HG02938 (cell line): ENCODE results near the gene ERI3.

ENCODE experiments used
- ATAC-seq: cut with Tn5 transposase; IDR thresholded peaks from one replicate; pipeline ENCODE4 v1.9.1; 2021; ENCODE audit warnings: mild to moderate bottlenecking, moderate library complexity; ENCODE audit not compliant: unreplicated experiment

The ERI3 gene

DNA sequence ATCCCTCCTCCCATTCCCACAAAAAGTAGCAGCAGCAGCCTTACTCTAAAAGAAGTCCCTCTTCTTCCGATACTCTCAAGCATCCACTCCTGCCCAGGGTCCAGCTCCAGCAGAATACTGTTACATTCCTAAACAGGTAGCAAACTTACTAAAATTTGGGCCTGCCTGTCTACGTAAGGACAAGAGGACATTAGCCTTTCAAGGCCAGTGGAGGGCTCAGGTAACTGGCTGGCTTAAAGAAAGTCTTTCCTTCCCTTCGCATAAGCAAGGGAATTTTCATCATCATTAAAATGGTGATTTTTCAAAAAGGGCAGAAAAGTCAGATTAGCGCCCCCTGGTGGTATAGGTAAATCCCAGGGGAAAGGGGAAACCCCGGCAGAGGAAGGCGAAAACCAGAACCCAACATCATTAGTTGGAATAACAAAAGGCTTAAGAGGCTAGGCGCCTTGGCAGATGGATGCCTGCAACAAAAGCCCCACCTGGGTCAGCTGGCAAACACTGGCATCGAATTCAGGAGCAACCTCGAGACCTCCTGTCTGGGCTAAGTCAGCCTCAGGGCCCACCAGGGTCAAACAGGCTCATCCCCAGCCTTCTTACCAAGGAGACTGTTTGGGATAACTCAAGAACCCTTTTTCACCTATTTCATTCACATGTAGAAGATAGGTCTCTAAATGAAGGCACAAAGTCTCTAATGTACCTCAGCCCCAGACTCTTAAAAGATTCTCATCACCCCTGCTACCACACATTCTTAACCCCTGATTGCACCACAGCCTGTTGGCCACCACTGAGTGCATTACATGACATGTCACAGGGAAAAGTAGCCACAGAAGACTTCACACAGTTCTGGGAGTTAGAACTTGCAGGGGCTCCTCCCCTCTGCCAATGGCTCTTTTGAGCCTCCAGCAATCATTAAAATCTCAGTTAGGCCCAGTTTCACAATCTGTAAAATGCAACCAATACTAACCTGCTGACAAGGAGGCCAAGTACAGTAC is 36.7 kb downstream of the ERI3 start:
- no peak for ATAC-seq

- ATAC-seq, result no peak
Measured at GRCh38 chr1:44316231-44316759, 38.8 kb downstream of the ERI3 start.

- ATAC-seq, result no peak
Measured at GRCh38 chr1:44315521-44315920, 39.5 kb downstream of the ERI3 start.

- ATAC-seq, result no peak
Measured at GRCh38 chr1:44314452-44314851, 40.6 kb downstream of the ERI3 start.

GRCh38 chr1:44313265-44313918 is 41.7 kb downstream of the ERI3 start:
- ATAC-seq, result no peak

DNA sequence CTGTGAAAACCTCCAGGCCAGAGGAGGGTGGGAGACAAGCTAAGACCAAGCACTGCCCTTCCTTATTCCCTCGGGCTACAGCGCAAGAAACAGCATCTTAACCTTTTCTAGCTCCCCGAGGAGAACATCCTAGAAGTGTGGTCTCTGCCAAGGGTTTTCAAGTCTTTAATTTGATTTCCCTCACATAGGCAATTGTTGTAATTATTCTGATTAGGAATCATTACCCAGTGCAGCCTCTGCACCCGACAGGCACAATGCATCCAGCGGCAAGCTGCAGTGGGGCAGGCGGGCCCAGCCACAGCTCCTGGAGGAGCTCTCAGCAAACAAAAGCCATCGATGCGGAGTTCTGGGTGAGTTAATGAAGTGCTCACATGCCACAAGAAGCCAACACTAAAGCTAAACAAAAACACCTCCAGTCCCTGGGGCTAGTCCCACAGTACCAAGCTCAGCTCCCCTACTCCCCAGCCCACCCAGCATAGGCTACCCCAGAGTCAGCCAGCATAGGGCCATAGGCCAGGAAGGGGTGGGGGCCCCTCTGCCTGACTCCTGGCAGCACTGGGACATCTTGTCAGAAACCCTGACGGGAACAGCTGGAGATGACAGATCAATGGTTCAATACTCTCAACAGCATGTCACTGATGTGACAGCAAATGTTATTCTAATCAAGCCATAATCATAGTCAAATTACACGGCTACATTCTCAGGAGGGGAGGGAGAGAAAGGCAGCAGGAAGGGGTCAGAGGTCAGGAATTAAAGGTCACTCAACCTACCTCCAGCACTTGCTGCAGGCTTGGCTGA is 42.5 kb downstream of the ERI3 start:
- ATAC-seq, result no peak

DNA sequence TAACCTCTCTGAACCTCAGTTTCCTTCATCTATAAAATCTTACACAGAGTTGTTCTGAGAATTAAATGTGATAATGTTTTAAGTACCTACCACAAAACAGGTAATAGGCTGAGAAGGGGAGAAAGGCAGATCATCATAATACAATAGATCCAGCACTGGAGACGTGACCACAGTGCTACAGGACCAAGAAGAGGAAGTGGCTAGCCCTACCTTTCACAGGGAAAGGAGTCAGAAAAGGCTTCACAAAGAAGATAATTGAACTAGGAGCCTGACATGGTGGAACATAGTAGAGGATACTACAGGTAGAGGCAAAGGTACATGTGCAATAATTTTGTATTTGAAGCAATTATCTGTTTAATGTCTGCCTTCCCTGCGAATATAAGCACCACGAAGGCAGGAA is 45.1 kb downstream of the ERI3 start:
- ATAC-seq, result no peak

- ATAC-seq, result no peak
Measured at GRCh38 chr1:44305962-44306422, 49.1 kb downstream of the ERI3 start.

GRCh38 chr1:44303532-44303931 is 51.5 kb downstream of the ERI3 start:
- no peak for ATAC-seq

GRCh38 chr1:44302541-44302940 is 52.5 kb downstream of the ERI3 start:
- ATAC-seq, result no peak

- ATAC-seq, result no peak
Measured at GRCh38 chr1:44301442-44301841, 53.6 kb downstream of the ERI3 start.

DNA sequence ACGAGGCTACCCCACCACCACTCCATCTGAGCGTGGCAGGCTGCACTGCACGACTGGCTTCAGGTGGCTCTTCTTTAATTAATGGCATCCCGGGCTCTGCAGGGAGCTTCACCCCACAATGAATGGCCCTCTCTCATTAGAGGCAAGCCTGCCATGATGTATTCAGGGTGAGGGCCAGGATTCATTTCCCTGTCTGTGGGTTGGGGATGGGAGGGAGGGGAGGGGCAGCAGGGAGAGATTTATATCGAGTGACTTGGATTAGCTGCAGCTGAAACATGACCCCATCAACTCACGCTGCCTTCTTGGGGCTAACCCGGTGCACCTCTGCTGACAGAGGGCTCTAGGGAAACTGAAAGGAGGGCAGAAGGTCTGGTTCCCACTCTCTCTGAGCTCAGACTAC is 54.2 kb downstream of the ERI3 start:
- no peak for ATAC-seq

- no peak for ATAC-seq
Measured at GRCh38 chr1:44297695-44298400, 57.2 kb downstream of the ERI3 start.

DNA sequence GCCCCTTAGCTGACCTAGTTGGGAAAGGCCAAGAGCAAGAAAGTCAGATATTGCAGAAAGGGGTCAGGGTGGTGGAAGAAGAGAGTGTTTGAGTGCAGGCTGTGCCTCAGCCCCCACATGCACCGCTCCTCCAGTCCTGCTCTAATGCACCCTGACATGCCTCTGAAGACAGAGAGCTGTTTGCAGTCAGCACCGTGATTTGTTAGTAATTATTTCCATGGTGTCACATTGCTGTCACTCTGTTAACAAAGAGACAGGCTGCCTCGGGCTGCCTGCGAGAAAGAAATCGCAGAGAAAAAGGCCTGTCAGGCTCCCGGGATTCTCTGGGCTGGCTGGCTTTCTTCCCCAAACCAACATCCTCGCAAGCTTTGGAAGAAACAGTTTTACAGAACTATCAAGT is 58.3 kb downstream of the ERI3 start:
- ATAC-seq, result no peak

- ATAC-seq, result no peak
Measured at GRCh38 chr1:44296086-44296485, 59.0 kb downstream of the ERI3 start.

DNA sequence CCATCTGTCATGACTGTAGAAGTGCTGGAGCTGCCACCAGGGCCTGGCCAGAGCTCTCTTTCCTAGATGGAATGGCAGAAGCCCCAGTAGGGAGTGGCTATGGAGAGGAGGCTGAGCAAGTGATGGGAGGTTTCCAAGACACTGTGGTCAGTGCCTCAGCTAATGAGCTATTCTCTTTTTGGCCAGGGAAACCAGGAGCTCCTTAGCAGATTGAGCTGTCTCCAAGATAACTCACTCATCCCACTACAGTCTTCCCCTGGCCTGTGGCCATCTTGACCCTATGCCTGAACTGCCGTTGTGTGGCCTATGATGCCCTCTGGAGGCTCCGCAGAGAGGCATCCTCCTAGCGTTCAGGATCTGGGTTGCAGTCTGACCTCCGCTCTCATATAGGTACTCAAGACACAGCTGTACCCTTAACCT is 60.5 kb downstream of the ERI3 start:
- no peak for ATAC-seq

GRCh38 chr1:44293761-44294315 is 61.2 kb downstream of the ERI3 start:
- ATAC-seq, result no peak

- no peak for ATAC-seq
Measured at GRCh38 chr1:44292651-44293050, 62.4 kb downstream of the ERI3 start.

GRCh38 chr1:44290250-44291094 is 64.6 kb downstream of the ERI3 start:
- ATAC-seq, result no peak
